ENCODE results near the gene DIS3L2.
"Not testable (repeated sequence)": the region's sequence is repeated elsewhere in the genome, so short reads cannot be mapped to it uniquely, and the experiment has no call there.

DIS3L2 gene

GRCh38 chr2:232367591-232368233 is 406.2 kb downstream of the DIS3L2 start:
- no peak for DNase-seq (ENCODE audit: low read depth, low spot score)

GRCh38 chr2:232368311-232368731 is 406.8 kb downstream of the DIS3L2 start:
- no peak for DNase-seq (ENCODE audit: low read depth, low spot score)

- no peak for DNase-seq (ENCODE audit: low read depth, low spot score)
Observed at GRCh38 chr2:232369126-232369951, 407.8 kb downstream of the DIS3L2 start.

- not testable (repeated sequence) for DNase-seq (ENCODE audit: low read depth, low spot score)
Observed at GRCh38 chr2:232370007-232370406, 408.5 kb downstream of the DIS3L2 start.

GRCh38 chr2:232372231-232373208 is 411.0 kb downstream of the DIS3L2 start:
- DNase-seq (ENCODE audit: low read depth, low spot score), result no peak

GRCh38 chr2:232374356-232374755 is 412.8 kb downstream of the DIS3L2 start:
- DNase-seq (ENCODE audit: low read depth, low spot score), result no peak

- no peak for DNase-seq (ENCODE audit: low read depth, low spot score)
Observed at GRCh38 chr2:232375164-232375563, 413.7 kb downstream of the DIS3L2 start.

GRCh38 chr2:232376260-232376659 is 414.7 kb downstream of the DIS3L2 start:
- DNase-seq (ENCODE audit: low read depth, low spot score), result no peak

GRCh38 chr2:232376713-232377112 is 415.2 kb downstream of the DIS3L2 start:
- no peak for DNase-seq (ENCODE audit: low read depth, low spot score)

GRCh38 chr2:232377319-232377718 is 415.8 kb downstream of the DIS3L2 start:
- no peak for DNase-seq (ENCODE audit: low read depth, low spot score)

GRCh38 chr2:232377841-232378734 is 416.6 kb downstream of the DIS3L2 start:
- no peak for DNase-seq (ENCODE audit: low read depth, low spot score)

GRCh38 chr2:232378735-232379151 is 417.2 kb downstream of the DIS3L2 start, which contains the start of gene ALPP:
Gene ALPP (plus strand): TSS chr2:232378751. CDS start chr2:232378803, 52 bp downstream.
- not testable (repeated sequence) for DNase-seq (ENCODE audit: low read depth, low spot score)

GRCh38 chr2:232379610-232380590 is 418.4 kb downstream of the DIS3L2 start:
- DNase-seq (ENCODE audit: low read depth, low spot score), result not testable (repeated sequence)

GRCh38 chr2:232381204-232382031 is 419.9 kb downstream of the DIS3L2 start:
- not testable (repeated sequence) for DNase-seq (ENCODE audit: low read depth, low spot score)

GRCh38 chr2:232382331-232383225 is 421.1 kb downstream of the DIS3L2 start:
- no peak for DNase-seq (ENCODE audit: low read depth, low spot score)

GRCh38 chr2:232384466-232384865 is 423.0 kb downstream of the DIS3L2 start:
- no peak for DNase-seq (ENCODE audit: low read depth, low spot score)

GRCh38 chr2:232385058-232385457 is 423.5 kb downstream of the DIS3L2 start:
- not testable (repeated sequence) for DNase-seq (ENCODE audit: low read depth, low spot score)
